Smooth muscle cell (in vitro differentiated cells): ENCODE results near the gene ENTPD3. TPM values are rescaled to one million over a fixed set of nuclear protein-coding genes. Genes with fewer than 3 reads are reported as not detected.

Experiments
- DNase-seq: peaks from one replicate; lab custom pipeline; 2025; ENCODE audit not compliant: unreplicated experiment; lab: John Stamatoyannopoulos, UW
- H2AFZ ChIP-seq: fragments of 200-600 bp; sonication (generic); 2 replicates; pipeline ENCODE4 v1.6.0; 2016; ENCODE audit warnings: antibody characterized with exemption, low read depth, mild to moderate bottlenecking
- H3F3A ChIP-seq: fragments of 200-600 bp; sonication (generic); 2 replicates; pipeline ENCODE4 v1.6.0; 2017; ENCODE audit warnings: antibody characterized with exemption, low read depth
- H3K27ac ChIP-seq: fragments of 200-600 bp; sonication (generic); 2 replicates; pipeline ENCODE4 v1.5.1; 2016; ENCODE audit warnings: low read depth, mild to moderate bottlenecking
- H3K27me3 ChIP-seq: fragments of 200-600 bp; sonication (generic); 2 replicates; pipeline ENCODE4 v1.6.1; 2016; ENCODE audit warnings: low read depth, mild to moderate bottlenecking
- H3K36me3 ChIP-seq: fragments of 200-600 bp; sonication (generic); 2 replicates; pipeline ENCODE4 v1.5.1; 2016; ENCODE audit warnings: low read depth
- H3K4me1 ChIP-seq: fragments of 200-600 bp; sonication (generic); 2 replicates; pipeline ENCODE4 v1.5.1; 2016; ENCODE audit warnings: low read depth
- H3K4me2 ChIP-seq: fragments of 200-600 bp; sonication (generic); 2 replicates; pipeline ENCODE4 v1.6.0; 2016; ENCODE audit warnings: mild to moderate bottlenecking
- H3K4me3 ChIP-seq: fragments of 200-600 bp; sonication (generic); 2 replicates; pipeline ENCODE4 v1.5.1; 2016; ENCODE audit warnings: mild to moderate bottlenecking
- H3K79me2 ChIP-seq: fragments of 200-600 bp; sonication (generic); 2 replicates; pipeline ENCODE4 v1.6.0; 2016; ENCODE audit warnings: low read depth, mild to moderate bottlenecking
- H3K9ac ChIP-seq: fragments of 200-600 bp; sonication (generic); 2 replicates; pipeline ENCODE4 v1.6.0; 2016; ENCODE audit warnings: low read depth
- H3K9me3 ChIP-seq: fragments of 200-600 bp; sonication (generic); replicated peaks from 2 replicates; pipeline ENCODE4 v1.5.1; 2016; ENCODE audit warnings: low read depth
- H4K20me1 ChIP-seq: fragments of 200-600 bp; sonication (generic); 2 replicates; pipeline ENCODE4 v1.6.0; 2016; ENCODE audit warnings: low read depth
- CTCF ChIP-seq: fragments of 200-600 bp; sonication (generic); IDR thresholded peaks from 2 replicates; pipeline ENCODE4 v1.5.1; 2017; ENCODE audit warnings: borderline replicate concordance, mild to moderate bottlenecking, antibody characterized with exemption; ENCODE audit not compliant: insufficient read depth, poor library complexity, severe bottlenecking
- WGBS: methylation state at CpG from one replicate; pipeline ENCODE4 v1.1.7; 2016; ENCODE audit warnings: low lambda C conversion rate; 5-methylcytosine and 5-hydroxymethylcytosine counted together
- polyA plus RNA-seq: library from polyadenylated mRNA; unstranded; fragments of >200 nt; fragmentation: Nextera tagmentation; extraction: Ambion mirVana; gene quantifications from 2 replicates; pipeline ENCODE4 v1.2.1, GENCODE V29; 2016
- total RNA-seq: library from RNA; depleted of rRNA; stranded (reverse); fragments of >200 nt; gene quantifications from 2 replicates; pipeline ENCODE4 v1.2.3, GENCODE V29; 2014

Gene ENTPD3
- total and polyA plus RNA-seq, 2 experiments from 2014 or later, result 1.5 to 4.0 TPM

GRCh38 chr3:40341671-40342070 lies 45.3 kb upstream of the ENTPD3 start:
- no peaks in the 10 kb centered on the region for H3K79me2 ChIP-seq
- H3K4me1 ChIP-seq, result no peaks in the 10 kb centered on the region
- no peak overlapping the region for H2AFZ ChIP-seq
- no peak overlapping the region for H3K4me3 ChIP-seq
- TF ChIP-seq CTCF, result no peak
- no peaks in the 10 kb centered on the region for H3F3A ChIP-seq
- H3K9me3 ChIP-seq, result no peaks in the 10 kb centered on the region
- no peaks in the 10 kb centered on the region for H3K36me3 ChIP-seq
- no peak overlapping the region for H3K4me2 ChIP-seq
- H3K27ac ChIP-seq, result no peak overlapping the region
- no peak for DNase-seq
- H3K27me3 ChIP-seq, result no peaks in the 10 kb centered on the region
- no peaks in the 10 kb centered on the region for H4K20me1 ChIP-seq
- no peak overlapping the region for H3K9ac ChIP-seq

- no peak for DNase-seq
- Histone ChIP-seq H3K27me3 (no peaks in the 10 kb centered on the region), H3K9me3 (no peaks in the 10 kb centered on the region), H3K9ac (no peak overlapping the region), H3F3A (no peaks in the 10 kb centered on the region), H3K4me1 (no peaks in the 10 kb centered on the region), H3K79me2 (no peaks in the 10 kb centered on the region), H4K20me1 (no peaks in the 10 kb centered on the region), H2AFZ (no peak overlapping the region), H3K27ac (no peak overlapping the region), H3K4me3 (no peak overlapping the region), H3K36me3 (no peaks in the 10 kb centered on the region), H3K4me2 (no peak overlapping the region)
- no peak for TF ChIP-seq CTCF
Measured at GRCh38 chr3:40350529-40350928, 36.5 kb upstream of the ENTPD3 start.

GRCh38 chr3:40355410-40355809 lies 31.6 kb upstream of the ENTPD3 start:
- no peak for DNase-seq
- H3K36me3 ChIP-seq, result no peaks in the 10 kb centered on the region
- H2AFZ ChIP-seq, result no peak overlapping the region
- H3K79me2 ChIP-seq, result no peaks in the 10 kb centered on the region
- H3K4me1 ChIP-seq, result no peaks in the 10 kb centered on the region
- H3K4me2 ChIP-seq, result no peak overlapping the region
- no peaks in the 10 kb centered on the region for H3F3A ChIP-seq
- no peak for TF ChIP-seq CTCF
- no peak overlapping the region for H3K4me3 ChIP-seq
- no peaks in the 10 kb centered on the region for H3K9me3 ChIP-seq
- WGBS, result 91% methylated on average over 2 of the region's 2 CpGs
- no peaks in the 10 kb centered on the region for H3K27me3 ChIP-seq
- no peak overlapping the region for H3K27ac ChIP-seq
- no peak overlapping the region for H3K9ac ChIP-seq
- no peaks in the 10 kb centered on the region for H4K20me1 ChIP-seq

- Histone ChIP-seq H3K4me2 (no peak overlapping the region), H3F3A (no peaks in the 10 kb centered on the region), H3K9me3 (no peaks in the 10 kb centered on the region), H3K79me2 (no peaks in the 10 kb centered on the region), H3K4me3 (no peak overlapping the region), H3K27ac (no peak overlapping the region), H3K4me1 (no peaks in the 10 kb centered on the region), H3K27me3 (no peaks in the 10 kb centered on the region), H4K20me1 (no peaks in the 10 kb centered on the region), H3K9ac (no peak overlapping the region), H3K36me3 (no peaks in the 10 kb centered on the region), H2AFZ (no peak overlapping the region)
- TF ChIP-seq CTCF, result no peak
- 89% methylated on average over 1 of the region's 1 CpG for WGBS
- DNase-seq, result no peak
Measured at GRCh38 chr3:40358454-40358853, 28.5 kb upstream of the ENTPD3 start.
